ENCODE results near the gene HLA-DOB.

The HLA-DOB gene

GRCh38 chr6:32816746-32817204 is at the start of gene HLA-DOB:
TSS of gene HLA-DOB (minus strand) at chr6:32817002. CDS start at chr6:32816951, 51 bp downstream.
- H3K27ac ChIP-seq = no peak within 1 kb of the TSS
- no peak for TF ChIP-seq ZFX (IDR thresholded peaks at IDR 0.05)
- TF ChIP-seq CTCF (conservative IDR thresholded peaks at IDR 0.05) = no peak

DNA sequence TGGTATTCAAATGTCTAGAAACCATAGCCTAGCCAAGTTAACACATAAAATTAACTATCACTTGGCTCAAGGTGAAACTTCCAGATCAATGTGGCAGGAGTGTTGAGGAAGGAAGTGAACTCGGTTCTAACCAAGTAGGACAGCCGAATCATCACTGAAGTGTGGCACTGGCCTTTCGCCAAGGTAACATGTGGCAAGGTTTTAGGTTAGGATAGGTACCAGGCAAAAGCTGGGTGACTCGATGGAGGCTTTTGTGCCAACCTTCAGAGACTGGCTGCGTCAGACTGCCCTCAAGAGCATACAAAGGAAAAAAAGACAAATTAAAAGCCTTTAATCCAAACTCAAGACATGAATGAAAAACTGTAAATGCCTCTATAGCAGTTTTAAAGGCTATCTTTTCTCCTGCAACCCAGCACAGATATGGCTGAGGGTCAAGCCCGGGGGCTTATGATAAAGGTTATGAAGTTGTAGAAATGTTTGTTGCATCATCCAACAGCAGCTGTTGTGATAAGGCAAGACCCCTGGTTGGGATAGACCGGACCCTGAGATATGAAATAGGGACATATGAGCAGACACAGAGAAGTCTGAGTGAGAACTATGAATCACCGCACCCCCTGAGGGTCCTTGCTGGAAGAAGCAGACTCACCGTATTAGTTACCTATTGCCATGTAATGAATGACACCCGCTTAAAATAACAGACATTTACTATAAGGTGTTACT is 49.1 kb upstream of the HLA-DOB start:
- TF ChIP-seq ZFX (IDR thresholded peaks at IDR 0.05) (no peak), CTCF (conservative IDR thresholded peaks at IDR 0.05) (no peak)

DNA sequence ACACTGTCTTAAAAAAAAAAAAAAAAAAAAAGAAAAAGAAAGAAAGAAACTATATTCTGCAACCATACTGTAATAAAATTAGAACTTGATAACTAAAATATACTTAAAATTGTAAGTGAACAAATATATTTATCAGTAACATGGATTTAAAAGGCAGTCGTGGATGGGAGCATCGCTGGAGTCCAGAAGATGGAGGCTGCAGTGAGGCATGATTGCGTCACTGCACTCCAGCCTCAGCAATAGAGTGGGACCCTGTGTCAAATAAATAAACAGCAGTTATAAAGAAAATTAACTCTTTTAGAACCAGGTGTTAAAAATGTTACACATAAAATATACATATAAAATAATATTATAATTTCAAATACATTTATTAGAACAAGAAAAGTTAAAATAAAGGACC is 45.9 kb upstream of the HLA-DOB start:
- TF ChIP-seq CTCF (conservative IDR thresholded peaks at IDR 0.05) = no peak
- no peak for TF ChIP-seq ZFX (IDR thresholded peaks at IDR 0.05)
- H3K27ac ChIP-seq = no peak overlapping the region

More for the DNA sequence above, 49.1 kb upstream of the HLA-DOB start:
- no peak overlapping the region for H3K27ac ChIP-seq

DNA sequence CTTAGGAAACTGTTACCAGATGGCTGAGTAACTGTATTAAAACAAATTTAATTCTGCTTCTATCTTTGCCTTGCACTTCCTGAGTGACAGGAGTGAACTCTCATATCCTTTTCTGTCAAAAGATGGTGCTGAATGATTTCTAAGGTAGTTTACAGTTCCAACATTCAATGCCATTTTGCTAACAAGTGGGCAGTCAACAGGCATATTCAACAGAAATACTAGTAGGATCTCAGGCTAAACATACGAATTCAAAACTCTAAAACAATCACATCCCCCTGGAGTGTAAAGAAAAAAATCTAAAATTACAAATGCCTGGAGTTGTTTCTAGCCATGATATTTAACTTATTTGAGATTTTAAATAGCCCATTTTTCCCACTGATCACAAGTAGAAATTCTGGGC is 43.9 kb upstream of the HLA-DOB start:
- no peak overlapping the region for H3K27ac ChIP-seq
- TF ChIP-seq CTCF (conservative IDR thresholded peaks at IDR 0.05) = no peak
- TF ChIP-seq ZFX (IDR thresholded peaks at IDR 0.05) = no peak

- H3K27ac ChIP-seq = no peak overlapping the region
- TF ChIP-seq ZFX (IDR thresholded peaks at IDR 0.05) = no peak
- no peak for TF ChIP-seq CTCF (conservative IDR thresholded peaks at IDR 0.05)
These were observed 41.4 kb upstream of the HLA-DOB start for GRCh38 chr6:32858194-32858593.

- H3K27ac ChIP-seq = no peak overlapping the region
- TF ChIP-seq CTCF (conservative IDR thresholded peaks at IDR 0.05) (no peak), ZFX (IDR thresholded peaks at IDR 0.05) (no peak)
These were observed 40.5 kb upstream of the HLA-DOB start for GRCh38 chr6:32857156-32857891.
